GM19397 (cell line): ENCODE data around the gene ARFIP1.
"Not testable (repeated sequence)": the region's sequence is repeated elsewhere in the genome, so short reads cannot be mapped to it uniquely, and the experiment has no call there.

Experiments used
- ATAC-seq: cut with Tn5 transposase; IDR thresholded peaks from one replicate; pipeline ENCODE4 v1.9.1; 2021; ENCODE audit warnings: mild to moderate bottlenecking, moderate library complexity; ENCODE audit not compliant: unreplicated experiment

Gene ARFIP1

DNA sequence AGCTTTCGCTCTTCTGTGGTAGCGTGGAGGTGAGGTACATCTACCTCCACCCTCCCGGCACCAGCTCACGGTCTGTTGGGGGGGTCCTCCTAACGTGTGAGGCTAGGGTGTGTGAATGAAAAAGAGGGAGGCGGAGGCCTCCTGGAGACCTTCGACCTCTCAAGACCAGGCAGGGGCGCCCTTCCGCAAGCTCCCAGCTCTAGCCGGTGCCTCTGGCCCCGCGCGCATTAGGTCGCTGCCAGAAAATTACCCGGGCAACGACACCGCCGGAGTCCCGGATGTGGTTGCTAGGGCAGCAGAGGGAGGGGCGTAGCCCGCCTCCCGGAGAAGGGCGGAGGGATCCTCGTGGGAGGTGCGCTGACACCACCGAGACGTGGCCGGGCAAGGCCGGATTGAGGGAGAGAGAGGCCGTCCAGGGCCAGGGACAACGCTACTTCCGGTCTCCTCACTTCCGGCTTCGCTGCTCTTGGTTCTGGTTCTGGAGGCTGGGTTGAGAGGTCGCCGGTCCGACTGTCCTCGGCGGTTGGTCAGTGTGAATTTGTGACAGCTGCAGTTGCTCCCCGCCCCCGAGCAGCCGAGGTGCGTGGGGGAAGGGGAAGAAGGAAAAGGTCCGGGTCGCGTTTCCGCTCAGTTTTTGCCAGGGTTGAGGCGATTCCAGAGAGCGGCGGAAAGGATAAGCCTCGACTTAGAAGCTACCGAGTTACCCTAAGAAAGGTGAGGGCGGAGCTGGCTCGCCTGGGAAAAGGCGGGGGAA lies at the start of gene ARFIP1, which contains the start of gene TIGD4:
ARFIP1 (plus strand) TSS at position 442 of the 754 bp plus-strand sequence. CDS start 49,680 bp downstream, outside the sequence.
TIGD4 (minus strand) TSS at position 218 of the 754 bp plus-strand sequence. CDS start 8,726 bp downstream, outside the sequence.
- ATAC-seq = peak; percentile 93

DNA sequence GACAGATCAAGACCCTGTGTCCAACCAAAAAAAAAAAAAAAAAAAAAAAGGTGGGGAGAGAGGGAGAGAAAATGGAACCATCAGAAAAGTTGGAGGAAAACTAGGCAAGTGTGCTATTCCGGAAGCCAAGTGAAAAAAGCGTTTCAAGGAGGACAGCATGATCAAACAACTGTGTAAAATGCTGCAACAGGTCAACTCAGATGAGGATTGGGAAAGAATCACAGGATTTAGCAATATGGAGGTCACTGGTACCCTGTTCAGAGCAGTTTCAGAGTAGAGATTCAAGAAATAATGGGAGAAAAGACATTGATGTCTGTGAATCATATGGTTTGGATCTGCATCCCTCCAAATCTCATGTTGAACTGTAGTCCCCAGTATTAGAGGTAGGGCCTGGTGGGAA lies 47.8 kb upstream of the ARFIP1 start:
- ATAC-seq = no peak

- no peak for ATAC-seq
Measured at GRCh38 chr4:152734015-152734698, 45.6 kb upstream of the ARFIP1 start.

DNA sequence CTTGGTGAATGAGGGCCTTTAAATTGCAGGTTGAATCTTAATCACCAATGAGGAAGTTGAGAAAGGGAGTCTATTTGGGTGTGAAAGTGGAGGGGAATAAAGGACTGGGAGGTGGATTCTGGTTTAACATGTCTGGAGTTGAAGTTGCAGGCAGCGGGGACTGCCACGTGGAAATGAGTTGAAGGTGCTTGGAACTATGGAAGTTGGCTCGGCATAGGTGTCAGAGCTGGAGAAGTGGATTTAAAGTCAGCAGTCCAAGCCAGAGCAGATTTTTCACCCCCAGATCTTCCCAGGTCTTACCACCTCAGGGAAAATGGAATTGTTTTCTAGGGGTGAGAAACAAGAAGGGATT lies 45.1 kb upstream of the ARFIP1 start:
- ATAC-seq = no peak

GRCh38 chr4:152735396-152735859 lies 44.3 kb upstream of the ARFIP1 start:
- ATAC-seq = no peak

DNA sequence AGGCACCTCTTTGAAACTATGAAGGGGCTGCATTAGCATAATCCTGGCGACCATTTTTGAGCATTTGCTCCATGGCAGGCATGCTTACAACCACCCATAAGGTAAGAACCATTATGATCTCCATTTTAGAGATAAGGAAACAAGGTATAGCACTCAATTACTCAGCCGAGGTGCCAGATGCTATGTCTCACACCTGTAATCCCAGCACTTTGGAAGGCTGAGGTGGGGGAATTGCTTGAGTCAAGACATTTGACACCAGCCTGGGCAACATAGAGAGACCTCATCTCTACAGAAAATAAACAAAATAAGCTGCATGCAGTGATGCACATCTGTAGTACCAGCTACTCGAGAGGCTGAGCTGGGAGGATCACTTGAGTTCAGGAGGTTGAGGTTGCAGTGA lies 43.8 kb upstream of the ARFIP1 start:
- no peak for ATAC-seq

GRCh38 chr4:152738827-152739226 lies 40.9 kb upstream of the ARFIP1 start:
- no peak for ATAC-seq

DNA sequence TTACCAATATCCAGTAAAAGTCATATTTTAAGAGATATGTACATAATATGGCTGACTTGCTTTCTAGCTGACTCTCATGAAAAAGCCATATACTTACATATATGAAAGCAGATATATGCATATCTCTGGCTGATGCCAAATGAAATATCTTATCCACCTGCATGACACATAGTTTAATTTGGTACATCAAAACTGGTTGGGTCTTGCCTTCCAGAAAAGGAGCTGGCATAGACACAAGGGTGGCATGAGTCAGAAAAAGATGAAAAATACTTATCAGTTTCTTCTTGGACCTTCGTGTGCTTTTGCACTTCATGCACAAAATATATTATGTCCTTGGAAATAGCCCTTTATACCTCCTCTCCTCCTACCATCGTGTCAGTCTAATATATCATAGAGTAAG lies 32.3 kb upstream of the ARFIP1 start:
- no peak for ATAC-seq

DNA sequence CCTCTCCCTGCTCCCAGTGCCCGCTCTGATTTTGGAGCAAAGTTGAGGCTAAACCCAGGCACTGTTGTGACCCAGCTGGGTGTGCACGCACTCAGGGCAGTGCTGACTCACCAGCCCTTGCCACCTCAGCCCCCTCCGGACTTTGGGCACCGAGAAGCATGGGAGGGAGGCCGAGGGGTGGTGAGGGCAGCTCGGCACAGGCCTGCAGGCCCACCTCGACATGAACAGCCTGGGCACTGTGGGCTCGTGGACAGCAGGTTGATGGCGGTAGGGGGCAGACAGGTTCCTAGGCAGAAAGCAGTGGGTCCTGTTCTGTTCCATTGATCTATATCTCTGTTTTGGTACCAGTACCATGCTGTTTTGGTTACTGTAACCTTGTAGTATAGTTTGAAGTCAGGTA lies 31.1 kb upstream of the ARFIP1 start:
- ATAC-seq = no peak

- ATAC-seq = no peak
Measured at GRCh38 chr4:152763796-152764195, 16.0 kb upstream of the ARFIP1 start.

DNA sequence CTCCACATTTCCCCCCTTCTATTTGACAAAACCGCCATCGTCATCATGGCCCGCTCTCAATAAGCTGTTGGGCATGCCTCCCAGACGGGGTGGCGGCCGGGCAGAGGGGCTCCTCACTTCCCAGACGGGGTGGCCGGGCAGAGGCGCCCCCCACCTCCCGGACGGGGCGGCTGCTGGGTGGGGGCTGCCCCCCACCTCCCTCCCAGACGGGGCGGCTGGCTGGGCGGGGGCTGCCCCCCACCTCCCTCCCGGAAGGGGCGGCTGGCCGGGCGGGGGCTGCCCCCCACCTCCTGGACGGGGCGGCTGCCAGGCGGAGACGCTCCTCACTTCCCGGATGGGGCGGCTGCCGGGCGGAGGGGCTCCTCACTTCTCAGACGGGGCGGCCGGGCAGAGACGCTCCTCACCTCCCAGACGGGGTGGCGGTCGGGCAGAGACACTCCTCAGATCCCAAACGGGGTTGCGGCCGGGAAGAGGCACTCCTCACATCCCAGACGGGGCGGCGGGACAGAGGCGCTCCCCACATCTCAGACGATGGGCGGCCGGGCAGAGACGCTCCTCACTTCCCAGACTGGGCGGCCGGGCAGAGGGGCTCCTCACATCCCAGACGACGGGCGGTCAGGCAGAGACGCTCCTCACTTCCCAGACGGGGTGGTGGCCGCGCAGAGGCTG lies 14.6 kb upstream of the ARFIP1 start:
- ATAC-seq = not testable (repeated sequence)

GRCh38 chr4:152771741-152772533 lies 7.8 kb upstream of the ARFIP1 start:
- ATAC-seq = peak; percentile 63

DNA sequence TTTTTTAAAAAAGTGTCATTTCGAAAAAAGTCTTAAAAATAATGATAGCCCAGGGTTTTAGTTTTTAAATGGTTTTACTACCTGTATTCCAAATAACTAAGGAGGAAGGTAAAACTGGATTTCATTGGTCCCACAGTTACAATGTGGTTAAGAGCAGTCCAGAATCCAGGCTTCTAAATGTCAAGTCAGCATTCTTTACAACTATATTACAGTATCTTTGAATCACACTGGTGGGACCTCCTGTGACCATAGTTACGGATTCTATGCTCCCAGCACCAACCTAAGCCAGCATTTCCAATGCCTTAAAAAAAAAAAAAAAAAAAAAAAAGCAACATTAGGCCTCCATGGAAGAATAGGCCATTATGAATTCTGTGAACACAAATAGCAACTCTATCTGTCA lies 6.4 kb upstream of the ARFIP1 start:
- ATAC-seq = no peak

GRCh38 chr4:152773953-152774352 lies 5.8 kb upstream of the ARFIP1 start:
- no peak for ATAC-seq

DNA sequence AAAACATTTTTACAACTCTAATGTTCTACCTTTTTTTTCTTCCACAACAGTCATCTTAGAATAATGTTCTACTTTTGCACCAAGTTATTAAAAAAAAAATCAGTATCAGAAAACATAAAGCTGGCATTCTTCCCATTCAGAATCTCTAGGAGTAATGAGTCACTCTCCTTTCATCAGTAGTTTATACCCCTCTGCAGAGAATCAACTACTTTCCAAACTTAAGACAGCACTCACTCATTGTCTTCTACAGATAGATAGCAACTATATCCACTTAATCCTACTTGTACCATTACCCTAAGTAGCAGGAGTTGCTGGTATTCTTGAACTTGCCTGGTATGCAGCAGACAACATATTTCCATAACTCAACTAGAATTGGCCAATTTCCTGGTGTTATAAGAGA lies 3.4 kb upstream of the ARFIP1 start:
- ATAC-seq = no peak

DNA sequence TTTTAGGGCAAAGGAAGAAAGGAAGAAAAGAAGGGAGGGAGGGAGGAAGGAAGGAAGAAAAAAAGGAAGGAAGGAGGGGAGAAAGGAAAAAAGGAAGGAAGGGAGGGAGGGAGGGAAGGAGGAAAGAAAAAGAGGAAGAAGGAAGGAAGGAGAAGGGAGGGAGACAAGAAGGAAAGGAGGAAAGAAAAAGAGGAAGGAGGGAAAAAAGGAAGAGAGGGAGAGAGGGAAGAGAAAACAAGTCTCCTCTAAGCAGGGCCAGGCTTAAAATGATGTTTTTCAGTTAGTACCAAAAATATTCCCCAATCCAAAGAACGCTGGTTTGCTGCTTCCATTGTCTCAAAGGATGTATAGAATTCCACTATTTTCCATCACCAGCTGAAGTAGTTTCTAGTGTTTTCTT lies 2.3 kb upstream of the ARFIP1 start:
- ATAC-seq = no peak

GRCh38 chr4:152778656-152779512 lies 870 bp upstream of the ARFIP1 start:
- ATAC-seq = peak; percentile 21

DNA sequence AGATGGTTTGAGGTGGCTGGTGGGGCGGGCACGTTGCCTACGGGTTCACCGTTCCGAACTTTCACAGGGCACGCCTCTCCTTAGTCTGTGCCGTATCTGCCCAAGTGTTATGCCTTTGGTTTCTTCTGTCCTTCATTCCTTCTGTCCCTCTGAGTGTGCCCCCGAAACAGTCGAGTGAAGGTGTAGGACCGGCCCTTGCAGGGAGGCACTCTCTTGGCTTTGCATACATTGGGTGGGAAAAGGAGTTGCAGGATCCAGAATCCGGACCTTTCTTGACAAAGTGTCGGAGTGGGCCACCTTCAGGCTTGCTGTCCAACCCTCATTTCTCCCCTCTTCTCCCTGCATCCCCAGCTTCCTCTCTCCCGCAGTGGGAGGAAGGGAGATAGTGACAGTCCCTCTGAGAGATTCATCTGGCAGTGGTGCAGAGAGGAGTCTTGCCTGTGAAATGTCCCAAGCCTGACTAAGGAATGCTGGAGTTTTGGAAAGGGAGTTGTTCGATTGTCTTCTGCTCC lies 569 bp downstream of the ARFIP1 start:
- peak; percentile 14 for ATAC-seq

DNA sequence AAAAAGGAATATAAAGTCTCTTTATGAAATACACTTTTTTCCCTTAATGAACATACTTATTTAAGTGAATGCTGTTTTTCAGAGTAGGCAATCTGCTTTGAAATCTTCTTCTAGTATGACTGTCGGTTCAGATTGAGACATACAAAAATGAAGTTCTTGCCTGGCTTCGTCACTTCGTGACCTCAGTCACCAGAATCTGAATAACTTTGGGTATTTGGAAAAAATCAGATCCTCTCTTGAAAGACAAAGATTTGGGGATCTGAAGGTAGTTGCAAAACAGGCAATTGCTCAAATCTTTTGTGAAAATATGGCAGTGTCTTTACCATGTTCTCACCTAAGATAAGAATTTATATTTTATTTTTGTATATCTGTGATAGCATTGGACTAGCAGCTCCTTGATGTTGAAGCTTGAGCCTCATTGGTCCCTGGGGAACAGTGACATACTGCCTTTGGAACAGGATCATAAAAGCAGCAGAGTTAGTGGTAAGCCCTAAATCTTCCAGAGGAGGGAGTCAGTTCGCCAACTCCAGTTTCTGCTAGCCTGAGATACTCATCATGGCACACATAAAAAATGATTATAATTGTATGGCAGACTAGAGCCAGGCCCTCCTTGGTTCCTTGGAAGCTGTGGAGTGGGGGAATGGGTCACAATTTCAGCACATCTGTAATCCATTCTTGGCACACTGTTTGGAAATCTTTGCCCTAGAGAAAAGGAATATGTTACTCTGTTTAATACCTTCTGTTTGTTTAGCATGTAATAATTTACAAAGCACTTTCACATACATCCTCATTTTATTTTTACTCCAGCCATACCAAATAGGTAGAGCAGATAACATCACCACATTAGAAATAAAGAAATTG lies 5.0 kb downstream of the ARFIP1 start:
- ATAC-seq = no peak
